K562 (cell line): ENCODE data around the gene VPS35L. TPM values are rescaled to one million over a fixed set of nuclear protein-coding genes. Genes with fewer than 3 reads are reported as not detected.

Experiments used
- ATAC-seq: fragments of 200-7000 bp; cut with Tn5 transposase; 3 replicates; pipeline ENCODE4 v1.9.1; 2020; ENCODE audit warnings: moderate library complexity
- BruUV-seq: library from RNA; stranded (reverse); fragments of 400-500 nt; replicated peaks from 2 replicates; lab custom pipeline; 2021; lab: Mats Ljungman, UMichigan
- CTCF ChIA-PET: fragments of 300-600 bp; formaldehyde crosslinking; extraction: SDS; loops from one replicate; lab custom pipeline; 2021; ENCODE audit warnings: low intra/inter-chr PET ratio; lab: Yijun Ruan, JAX
- POLR2A ChIA-PET: fragments of 300-600, 350-650 bp; sonication (Branson Sonifier 250); formaldehyde crosslinking; extraction: SDS; loops from one replicate; lab custom pipeline; 2021; ENCODE audit warnings: antibody characterized with exemption, inconsistent platforms; lab: Yijun Ruan, JAX
- DNase-seq, 4 experiments: peaks; one replicate each; pipeline versions ENCODE4 v3.0.0 to v3.0.0-alpha.2; 2011 to 2018; ENCODE audit warnings: low spot score in 3 of 4, mixed read lengths in 3 of 4; ENCODE audit errors: extremely low read depth in 1 of 4
- FAIRE-seq: peaks from 2 replicates; lab custom pipeline; 2011; peaks lifted over from hg19 to GRCh38; lab: Jason Lieb, UNC
- H2AFZ ChIP-seq: 2 replicates; pipeline ENCODE4 v1.6.0; 2011; ENCODE audit warnings: low read depth, low read length, control low read depth, inconsistent platforms
- H3K27ac ChIP-seq: fragments of 200-600 bp; 3 replicates; pipeline ENCODE4 v1.8.0; 2011; ENCODE audit warnings: low read depth, mild to moderate bottlenecking, control low read depth, inconsistent platforms, low read length, moderate library complexity, mixed read lengths; ENCODE audit errors: extremely low read depth
- H3K27me3 ChIP-seq, 2 experiments: fragments of 300-600 bp in 1 of 2; 2 replicates in 1 of 2; 3 replicates in 1 of 2; pipeline versions ENCODE4 v1.6.0 to v1.8.0; 2011; ENCODE audit warnings: inconsistent platforms in 2 of 2, low read length in 2 of 2, mild to moderate bottlenecking in 1 of 2, mixed read lengths in 1 of 2, moderate library complexity in 1 of 2; ENCODE audit not compliant: control insufficient read depth in 2 of 2, insufficient read depth in 2 of 2
- H3K36me3 ChIP-seq: fragments of 300-600 bp; 3 replicates; pipeline ENCODE4 v1.8.0; 2011; ENCODE audit warnings: mild to moderate bottlenecking, low read length, inconsistent platforms; ENCODE audit not compliant: control insufficient read depth, insufficient read depth
- H3K4me1 ChIP-seq, 2 experiments: fragments of 200-600 bp in 1 of 2; replicated peaks in 1 of 2; 2 replicates in 1 of 2; 3 replicates in 1 of 2; pipeline versions ENCODE4 v1.5.1 to v1.8.0; 2011; ENCODE audit warnings: inconsistent platforms in 2 of 2, low read length in 2 of 2, mild to moderate bottlenecking in 1 of 2, mixed read lengths in 1 of 2, moderate library complexity in 1 of 2; ENCODE audit not compliant: control insufficient read depth in 2 of 2, insufficient read depth in 2 of 2
- H3K4me2 ChIP-seq: 2 replicates; pipeline ENCODE4 v1.6.1; 2011; ENCODE audit warnings: low read length, control low read depth, inconsistent platforms, mixed read lengths; ENCODE audit not compliant: insufficient read depth
- H3K4me3 ChIP-seq: fragments of 200-600 bp; sonication (generic), shearing (Covaris generic); 2 replicates; pipeline ENCODE4 v1.5.1; 2016; ENCODE audit warnings: control low read depth, inconsistent platforms
- H3K79me2 ChIP-seq: fragments of 200-600 bp; 3 replicates; pipeline ENCODE4 v1.8.0; 2011; ENCODE audit warnings: low read length, inconsistent platforms; ENCODE audit not compliant: control insufficient read depth, insufficient read depth
- H3K9ac ChIP-seq, 2 experiments: 2 replicates each; pipeline versions ENCODE4 v1.6.0 to v1.6.1; 2011; ENCODE audit warnings: low read depth in 2 of 2, low read length in 2 of 2, control low read depth in 1 of 2, inconsistent platforms in 1 of 2, mild to moderate bottlenecking in 1 of 2, mixed read lengths in 1 of 2; ENCODE audit not compliant: insufficient read depth in 1 of 2
- H3K9me1 ChIP-seq: one replicate; pipeline ENCODE4 v1.6.0; 2011; ENCODE audit warnings: inconsistent platforms, mild to moderate bottlenecking, low read length, moderate library complexity; ENCODE audit not compliant: control insufficient read depth, insufficient read depth
- H3K9me3 ChIP-seq: replicated peaks from 2 replicates; pipeline ENCODE4 v1.5.1; 2011; ENCODE audit warnings: low read depth, low read length, inconsistent platforms; ENCODE audit not compliant: control insufficient read depth, insufficient read depth
- H4K20me1 ChIP-seq: replicated peaks from 2 replicates; pipeline ENCODE4 v1.6.1; 2011; ENCODE audit warnings: low read length, inconsistent platforms, mixed read lengths; ENCODE audit not compliant: control insufficient read depth, insufficient read depth
- NFYB ChIP-seq: IDR thresholded peaks from 2 replicates; pipeline ENCODE4 v1.6.1; 2011; ENCODE audit warnings: mild to moderate bottlenecking, moderate library complexity; ENCODE audit not compliant: insufficient read length; ENCODE audit errors: extremely low read depth
- RBM25 ChIP-seq: fragments of 200-400 bp; formaldehyde crosslinking; IDR thresholded peaks from 2 replicates; pipeline ENCODE4 v1.6.1; 2018; ENCODE audit warnings: low read length, low read depth, moderate library complexity; ENCODE audit not compliant: severe bottlenecking
- TGIF2 ChIP-seq: sonication (generic); formaldehyde crosslinking; IDR thresholded peaks from 2 replicates; pipeline ENCODE4 v1.8.1; 2022; ENCODE audit warnings: mild to moderate bottlenecking, missing genetic modification reagents, moderate library complexity
- WGBS: fragments of 100-300 bp; shearing (Covaris generic); methylation state at CpG from one replicate; pipeline ENCODE4 v1.1.6; 2016; ENCODE audit warnings: low coverage, mixed read lengths; ENCODE audit not compliant: insufficient coverage; ENCODE audit errors: missing lambda C conversion rate; 5-methylcytosine and 5-hydroxymethylcytosine counted together
- in situ Hi-C: fragments of 300-500 bp; cut with MboI; formaldehyde crosslinking; loops from 4 replicates; pipeline ENCODE4 v1.15.0; 2018; ENCODE audit warnings: inconsistent platforms, mixed read lengths
- intact Hi-C: fragments of 100-400 bp; cut with micrococcal nuclease; formaldehyde crosslinking; loops from 2 replicates; pipeline ENCODE4 v1.14.2; 2022
- polyA plus RNA-seq, 8 experiments: library from polyadenylated mRNA; depleted of rRNA in 4 of 8; stranded (reverse) in 5 of 8; unstranded in 3 of 8; fragments of >200 nt; fragmentation: Nextera tagmentation in 2 of 8; fragmentation: Illumina TruSeq in 1 of 8; extraction: Ambion mirVana in 2 of 8; extraction: Trizol in 1 of 8; gene quantifications; 2 replicates each; pipeline versions ENCODE4 v1.2.1 to v1.2.3, GENCODE V29; 2011 to 2014; ENCODE audit warnings: inconsistent platforms in 1 of 8, missing spikeins in 1 of 8
- total RNA-seq, 7 experiments: library from RNA; depleted of rRNA in 6 of 7; stranded (reverse); fragments of >200 nt in 6 of 7; fragmentation: Illumina TruSeq in 2 of 7; extraction: Trizol in 2 of 7; gene quantifications; 2 replicates each; pipeline versions ENCODE4 v1.2.1 to v1.2.3, GENCODE V29; 2011 to 2021; ENCODE audit warnings: low replicate concordance in 1 of 7

The VPS35L gene
- total and polyA plus RNA-seq, 9 of the 15 experiments (the other 6 are each of a cell fraction or from before 2014, with no cell fraction given) = 10.2 to 30.4 (median 20.1) TPM

GRCh38 chr16:19697756-19698318, 142.3 kb downstream of the VPS35L start:
- no peaks in the 10 kb centered on the region for H3K9me1 ChIP-seq
- ChIA-PET CTCF (no interaction called here), POLR2A (interaction anchor here (1.7 kb wide), 1 partner anchor 12 kb away, joined by 4 read pairs; no protein-coding TSS in a partner anchor)
- H3K27me3 ChIP-seq = no peaks in the 10 kb centered on the region
- no peak for TF ChIP-seq TGIF2 (CRISPR knock-in tag)
- no peak for TF ChIP-seq NFYB
- TF ChIP-seq RBM25 = peak; percentile 50
- peaks cover 11% of the 10 kb centered on the region; the same call in 1 of the 2 replicates for H4K20me1 ChIP-seq
- H3K79me2 ChIP-seq = no peaks in the 10 kb centered on the region; the same call in 2 of the 3 replicates
- H3K4me1 ChIP-seq = peaks cover 6 to 9% of the 10 kb centered on the region in 2 experiments; a peak in 4 of 5 replicates
- WGBS = 76% methylated on average over 8 of the region's 8 CpGs
- FAIRE-seq (no peak), ATAC-seq (no peak), DNase-seq (no peak)
- no peak overlapping the region for H2AFZ ChIP-seq
- BruUV-seq = no TSS peak
- no peak overlapping the region for H3K27ac ChIP-seq
- intact Hi-C loops = no loop called here
- H3K36me3 ChIP-seq = peaks cover 46% of the 10 kb centered on the region
- H3K4me3 ChIP-seq = no peak overlapping the region
- no peak overlapping the region for H3K9ac ChIP-seq
- H3K9me3 ChIP-seq = no peaks in the 10 kb centered on the region
- H3K4me2 ChIP-seq = no peak overlapping the region
- in situ Hi-C loops = no loop called here
